ENCODE measurements around the gene PKP3. TPM values are rescaled to one million over a fixed set of nuclear protein-coding genes. Genes with fewer than 3 reads are reported as not detected.

PKP3 gene
- total and polyA plus RNA-seq, 9 of the 15 experiments (the other 6 are each of a cell fraction or from before 2014, with no cell fraction given): 0.11 to 110 (median 30.7) TPM

- TF ChIP-seq E4F1 (CRISPR knock-in tag; IDR thresholded peaks at IDR 0.05; ENCODE audit: borderline replicate concordance): no peak
- TF ChIP-seq HES1 (IDR thresholded peaks at IDR 0.05; ENCODE audit: low read depth): no peak
- no peak for TF ChIP-seq ZNF41 (CRISPR knock-in tag; conservative IDR thresholded peaks at IDR 0.05)
- no peak for TF ChIP-seq ZNF407 (IDR thresholded peaks at IDR 0.05; ENCODE audit: low read depth)
- no peak for TF ChIP-seq RNF219 (CRISPR knock-in tag; IDR thresholded peaks at IDR 0.05)
- TF ChIP-seq ERF (CRISPR knock-in tag; IDR thresholded peaks at IDR 0.05): no peak
- no peak for TF ChIP-seq SAFB2 (IDR thresholded peaks at IDR 0.05; ENCODE audit: borderline replicate concordance, low read depth, low read length, severe bottlenecking)
- TF ChIP-seq UBTF (IDR thresholded peaks at IDR 0.05; ENCODE audit: borderline replicate concordance in 1 of 2, low read depth in 2 of 2, low read length in 2 of 2): no peak
- TF ChIP-seq NFE2L1 (tag; IDR thresholded peaks at IDR 0.05; ENCODE audit: borderline replicate concordance, low read depth): no peak
These were observed 43.2 kb upstream of the PKP3 start (continued) for GRCh38 chr11:350723-351255.

Measured in K562 (cell line).